ENCODE data around the gene SHC4. TPM values are rescaled to one million over a fixed set of nuclear protein-coding genes. Genes with fewer than 3 reads are reported as not detected.
"Not testable (repeated sequence)": the region's sequence is repeated elsewhere in the genome, so short reads cannot be mapped to it uniquely, and the experiment has no call there.

The SHC4 gene
- total RNA-seq, 1 experiment from 2014 or later: not detected

GRCh38 chr15:48970926-48971325, 7.2 kb upstream of the SHC4 start:
- in situ Hi-C loops (cut with HindIII; ENCODE audit: low sequenced_read_pairs); DNase-seq (ENCODE audit: low spot score): not testable (repeated sequence)

- in situ Hi-C loops (cut with HindIII; ENCODE audit: low sequenced_read_pairs): no loop called here
- no peak for DNase-seq (ENCODE audit: low spot score)
Measured at GRCh38 chr15:48968066-48968465, 4.3 kb upstream of the SHC4 start.

- in situ Hi-C loops (cut with HindIII; ENCODE audit: low sequenced_read_pairs): no loop called here
- DNase-seq (ENCODE audit: low spot score): no peak
Measured at GRCh38 chr15:48967336-48967735, 3.6 kb upstream of the SHC4 start.

- in situ Hi-C loops (cut with HindIII; ENCODE audit: low sequenced_read_pairs): no loop called here
Measured at GRCh38 chr15:48966595-48967301, 3.0 kb upstream of the SHC4 start.

GRCh38 chr15:48965972-48966371, 2.3 kb upstream of the SHC4 start:
- DNase-seq (ENCODE audit: low spot score): no peak
- in situ Hi-C loops (cut with HindIII; ENCODE audit: low sequenced_read_pairs): no loop called here

More at GRCh38 chr15:48966595-48967301, 3.0 kb upstream of the SHC4 start:
- no peak for DNase-seq (ENCODE audit: low spot score)

- DNase-seq (ENCODE audit: low spot score): no peak
- in situ Hi-C loops (cut with HindIII; ENCODE audit: low sequenced_read_pairs): no loop called here
Measured at GRCh38 chr15:48964898-48965297, 1.2 kb upstream of the SHC4 start.

- peak; percentile 51 for DNase-seq (ENCODE audit: low spot score)
- in situ Hi-C loops (cut with HindIII; ENCODE audit: low sequenced_read_pairs): no loop called here
Measured at GRCh38 chr15:48962662-48963523, 826 bp downstream of the SHC4 start.

GRCh38 chr15:48955967-48956366, 7.8 kb downstream of the SHC4 start:
- DNase-seq (ENCODE audit: low spot score): no peak
- in situ Hi-C loops (cut with HindIII; ENCODE audit: low sequenced_read_pairs): no loop called here

- in situ Hi-C loops (cut with HindIII; ENCODE audit: low sequenced_read_pairs): no loop called here
- DNase-seq (ENCODE audit: low spot score): no peak
Measured at GRCh38 chr15:48955370-48955769, 8.3 kb downstream of the SHC4 start.

- in situ Hi-C loops (cut with HindIII; ENCODE audit: low sequenced_read_pairs): no loop called here
- DNase-seq (ENCODE audit: low spot score): no peak
Measured at GRCh38 chr15:48954538-48954937, 9.2 kb downstream of the SHC4 start.

GRCh38 chr15:48946840-48947187, 16.9 kb downstream of the SHC4 start:
- no peak for DNase-seq (ENCODE audit: low spot score)
- in situ Hi-C loops (cut with HindIII; ENCODE audit: low sequenced_read_pairs): no loop called here

GRCh38 chr15:48946074-48946839, 17.5 kb downstream of the SHC4 start:
- DNase-seq (ENCODE audit: low spot score): no peak
- in situ Hi-C loops (cut with HindIII; ENCODE audit: low sequenced_read_pairs): no loop called here

- no peak for DNase-seq (ENCODE audit: low spot score)
- in situ Hi-C loops (cut with HindIII; ENCODE audit: low sequenced_read_pairs): no loop called here
Measured at GRCh38 chr15:48945386-48945785, 18.3 kb downstream of the SHC4 start.

GRCh38 chr15:48941904-48942303, 21.8 kb downstream of the SHC4 start:
- in situ Hi-C loops (cut with HindIII; ENCODE audit: low sequenced_read_pairs): no loop called here

GRCh38 chr15:48940508-48940907, 23.2 kb downstream of the SHC4 start:
- in situ Hi-C loops (cut with HindIII; ENCODE audit: low sequenced_read_pairs): no loop called here
- DNase-seq (ENCODE audit: low spot score): no peak

More at GRCh38 chr15:48941904-48942303, 21.8 kb downstream of the SHC4 start:
- DNase-seq (ENCODE audit: low spot score): no peak

GRCh38 chr15:48939648-48940047, 24.1 kb downstream of the SHC4 start:
- in situ Hi-C loops (cut with HindIII; ENCODE audit: low sequenced_read_pairs): no loop called here
- no peak for DNase-seq (ENCODE audit: low spot score)

GRCh38 chr15:48937886-48938285, 25.8 kb downstream of the SHC4 start:
- no peak for DNase-seq (ENCODE audit: low spot score)
- in situ Hi-C loops (cut with HindIII; ENCODE audit: low sequenced_read_pairs): no loop called here

- in situ Hi-C loops (cut with HindIII; ENCODE audit: low sequenced_read_pairs): no loop called here
- DNase-seq (ENCODE audit: low spot score): no peak
Measured at GRCh38 chr15:48936666-48937065, 27.1 kb downstream of the SHC4 start.

- no peak for DNase-seq (ENCODE audit: low spot score)
- in situ Hi-C loops (cut with HindIII; ENCODE audit: low sequenced_read_pairs): no loop called here
Measured at GRCh38 chr15:48935236-48935635, 28.5 kb downstream of the SHC4 start.

GRCh38 chr15:48930735-48931134, 33.0 kb downstream of the SHC4 start:
- DNase-seq (ENCODE audit: low spot score): no peak
- in situ Hi-C loops (cut with HindIII; ENCODE audit: low sequenced_read_pairs): no loop called here
